Chondrocyte (in vitro differentiated cells): ENCODE results near the gene EXOC2. TPM values are rescaled to one million over a fixed set of nuclear protein-coding genes. Genes with fewer than 3 reads are reported as not detected.

Experiments
- DNase-seq: peaks from one replicate; pipeline ENCODE4 v3.0.0; 2021; ENCODE audit warnings: mixed read lengths, low spot score
- H3K27ac Mint-ChIP-seq: one replicate; pipeline ENCODE4 v1.8.0; 2021; ENCODE audit warnings: mild to moderate bottlenecking, moderate library complexity, mixed read lengths; ENCODE audit not compliant: unreplicated experiment
- H3K27me3 Mint-ChIP-seq: 2 replicates; pipeline ENCODE4 v1.8.0; 2021; ENCODE audit warnings: low read depth, mixed read lengths
- H3K36me3 Mint-ChIP-seq: 2 replicates; pipeline ENCODE4 v1.8.0; 2021; ENCODE audit warnings: low read depth, mixed read lengths
- H3K4me1 Mint-ChIP-seq: 2 replicates; pipeline ENCODE4 v1.8.0; 2021; ENCODE audit warnings: low read depth, mild to moderate bottlenecking, mixed read lengths
- H3K4me3 Mint-ChIP-seq: one replicate; pipeline ENCODE4 v1.8.0; 2021; ENCODE audit warnings: mild to moderate bottlenecking, moderate library complexity, mixed read lengths; ENCODE audit not compliant: unreplicated experiment
- H3K9me3 Mint-ChIP-seq: 2 replicates; pipeline ENCODE4 v1.8.0; 2021; ENCODE audit warnings: low read depth, mixed read lengths
- CTCF ChIP-seq: fragments of 200-600 bp; sonication (generic); IDR thresholded peaks from 2 replicates; pipeline ENCODE4 v1.5.0; 2021; ENCODE audit warnings: antibody characterized with exemption, mild to moderate bottlenecking, moderate library complexity
- total RNA-seq: library from RNA; stranded (reverse); gene quantifications from 3 replicates; pipeline ENCODE4 v1.2.1, GENCODE V29; 2021

The EXOC2 gene
- total RNA-seq, 1 donor from 2014 or later: 27.5 TPM

DNA sequence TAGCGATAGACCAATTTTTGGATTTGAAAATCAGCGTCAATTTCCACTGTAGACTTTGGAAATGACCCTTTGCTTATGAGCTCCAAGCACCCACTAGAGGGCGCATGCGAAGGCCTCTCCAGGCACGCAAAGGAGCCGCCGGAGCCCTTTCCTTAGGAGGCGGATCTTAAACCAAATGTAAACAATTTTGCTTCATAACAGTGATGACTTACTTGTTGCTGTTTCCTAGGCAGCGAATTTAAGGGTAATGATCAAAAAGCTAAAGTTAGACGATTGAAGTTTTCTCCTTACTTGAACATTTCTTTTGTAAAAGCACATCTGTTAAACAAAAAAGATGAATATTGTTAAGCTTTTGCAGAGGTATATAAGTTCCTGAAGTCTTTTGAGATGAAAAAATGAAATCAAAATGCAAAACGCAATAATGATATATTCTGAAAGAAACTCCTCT, 29.2 kb upstream of the EXOC2 start:
- H3K36me3 Mint-ChIP-seq: peaks cover 5% of the 10 kb centered on the region
- H3K9me3 Mint-ChIP-seq: no peaks in the 10 kb centered on the region
- no peak overlapping the region for H3K27ac Mint-ChIP-seq
- H3K4me1 Mint-ChIP-seq: peaks cover 8% of the 10 kb centered on the region
- DNase-seq: no peak
- peak; percentile 97 for TF ChIP-seq CTCF
- peaks cover 36% of the 10 kb centered on the region for H3K27me3 Mint-ChIP-seq
- no peak overlapping the region for H3K4me3 Mint-ChIP-seq

DNA sequence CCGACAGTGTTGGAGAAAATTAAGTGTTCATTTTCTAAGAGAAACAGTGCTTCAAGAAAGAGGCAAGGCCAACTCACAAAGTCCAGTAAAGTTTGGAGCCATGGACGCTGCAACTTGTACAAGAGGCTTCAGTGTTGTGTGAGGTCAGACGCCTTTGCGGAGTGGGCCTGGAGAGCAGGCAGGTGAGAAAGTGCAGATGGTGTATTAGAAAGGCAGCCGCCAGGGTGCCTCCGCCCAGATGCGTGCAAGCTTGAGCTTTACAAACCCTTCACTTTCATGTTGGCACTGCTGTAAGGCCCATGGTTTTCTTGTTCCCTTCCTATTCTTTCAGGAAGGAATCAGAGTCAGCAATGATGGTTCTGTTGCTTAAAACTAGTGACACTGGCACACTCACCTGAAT, 25.4 kb upstream of the EXOC2 start:
- H3K27me3 Mint-ChIP-seq: peaks cover 16% of the 10 kb centered on the region
- no peak for DNase-seq
- no peak overlapping the region for H3K27ac Mint-ChIP-seq
- no peaks in the 10 kb centered on the region for H3K9me3 Mint-ChIP-seq
- no peak overlapping the region for H3K4me3 Mint-ChIP-seq
- H3K4me1 Mint-ChIP-seq: peaks cover 8% of the 10 kb centered on the region
- no peak for TF ChIP-seq CTCF
- peaks cover 1% of the 10 kb centered on the region for H3K36me3 Mint-ChIP-seq

DNA sequence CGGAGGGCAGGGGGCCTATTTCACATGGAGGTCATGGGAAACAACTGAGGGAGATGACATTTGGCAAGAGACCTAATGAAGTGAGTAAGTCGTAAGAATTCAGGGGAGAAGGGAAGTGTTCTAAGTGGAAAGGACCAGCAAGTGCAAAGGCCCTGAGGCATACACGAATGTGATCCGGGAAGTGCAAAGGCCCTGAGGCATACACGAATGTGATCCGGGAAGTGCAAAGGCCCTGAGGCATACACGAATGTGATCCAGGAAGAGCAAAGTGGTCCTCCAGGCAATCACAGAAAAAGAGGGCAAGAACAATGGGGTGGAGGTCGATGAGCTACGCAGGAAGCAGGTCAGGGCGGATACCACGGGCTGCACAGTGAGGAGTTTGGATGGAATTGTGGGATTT, 24.2 kb upstream of the EXOC2 start:
- Mint-ChIP-seq H3K27ac (no peak overlapping the region), H3K4me1 (peaks cover 2% of the 10 kb centered on the region), H3K27me3 (peaks cover 16% of the 10 kb centered on the region), H3K36me3 (peaks cover 1% of the 10 kb centered on the region), H3K9me3 (no peaks in the 10 kb centered on the region), H3K4me3 (no peak overlapping the region)
- DNase-seq: no peak
- TF ChIP-seq CTCF: no peak

DNA sequence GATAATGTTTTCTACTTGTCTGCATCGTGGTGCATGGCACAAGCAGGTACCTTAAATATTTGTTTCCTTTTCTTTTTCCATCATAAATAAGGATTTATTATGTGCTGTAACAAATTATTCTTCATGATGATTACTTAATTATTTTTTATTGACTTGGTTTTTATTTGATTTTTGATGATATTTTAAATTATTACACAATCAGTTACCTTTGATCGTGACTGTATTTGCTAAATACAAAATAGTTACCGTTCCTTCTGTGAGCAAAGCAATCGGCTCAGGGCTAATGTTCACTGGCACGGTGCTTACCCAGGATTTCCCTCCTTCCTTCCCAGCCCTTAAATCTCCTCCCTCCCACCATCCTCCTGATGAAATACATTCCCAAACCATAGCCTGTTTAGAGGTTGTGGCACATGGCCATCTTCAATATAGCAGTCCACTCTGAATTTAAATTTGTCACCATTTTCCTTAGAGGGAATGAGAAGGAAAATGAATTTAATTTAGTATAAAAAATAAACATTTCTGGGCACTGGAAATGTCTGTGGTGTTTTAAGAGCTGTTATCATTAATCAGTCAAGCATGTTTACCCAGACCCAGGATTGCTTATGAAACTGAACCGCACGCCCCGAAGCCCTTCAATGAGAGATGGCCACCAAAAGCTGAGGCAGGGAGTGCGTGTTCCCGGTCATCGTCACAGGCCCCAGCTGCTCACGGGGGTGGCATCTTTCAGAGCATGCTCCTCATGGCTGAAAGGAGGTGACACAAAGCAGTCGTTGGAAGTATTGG, 23.0 kb upstream of the EXOC2 start:
- H3K4me1 Mint-ChIP-seq: peaks cover 9% of the 10 kb centered on the region
- DNase-seq: no peak
- H3K27me3 Mint-ChIP-seq: peaks cover 16% of the 10 kb centered on the region
- peaks cover 1% of the 10 kb centered on the region for H3K36me3 Mint-ChIP-seq
- H3K4me3 Mint-ChIP-seq: no peak overlapping the region
- TF ChIP-seq CTCF: no peak
- no peak overlapping the region for H3K27ac Mint-ChIP-seq
- no peaks in the 10 kb centered on the region for H3K9me3 Mint-ChIP-seq

DNA sequence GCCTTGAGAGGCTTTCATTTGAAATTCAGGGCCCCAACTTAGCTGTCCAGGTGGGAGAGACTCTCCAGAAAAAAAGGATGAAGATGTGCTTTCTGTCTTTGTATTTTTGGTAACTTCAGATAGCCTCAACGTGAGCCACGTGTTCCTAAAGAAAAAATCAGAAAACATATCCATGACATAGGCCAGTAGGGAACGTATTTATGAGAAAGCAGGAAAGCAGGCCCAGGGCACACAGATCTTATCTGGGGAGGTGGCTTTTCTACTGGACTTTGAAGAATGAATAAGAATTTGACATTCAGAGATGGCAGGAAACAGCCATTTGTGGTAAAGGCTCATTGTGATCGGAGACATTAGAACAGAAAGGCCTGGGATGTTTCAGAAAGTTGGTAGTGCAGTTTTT, 21.2 kb upstream of the EXOC2 start:
- Mint-ChIP-seq H3K27ac (no peak overlapping the region), H3K9me3 (no peaks in the 10 kb centered on the region), H3K36me3 (peaks cover 1% of the 10 kb centered on the region), H3K27me3 (peaks cover 10% of the 10 kb centered on the region), H3K4me1 (peaks cover 16% of the 10 kb centered on the region), H3K4me3 (no peak overlapping the region)
- no peak for TF ChIP-seq CTCF
- DNase-seq: no peak
